HepG2 (cell line): Measurements from ENCODE around the gene H19. TPM values are rescaled to one million over a fixed set of nuclear protein-coding genes. Genes with fewer than 3 reads are reported as not detected.

Source experiments
- ARID2 ChIP-seq: sonication (generic); formaldehyde crosslinking; IDR thresholded peaks from 2 replicates; pipeline ENCODE4 v1.8.1; 2022; ENCODE audit warnings: mild to moderate bottlenecking, missing genetic modification reagents, borderline replicate concordance
- HDAC6 ChIP-seq: fragments of 200-600 bp; sonication (generic); IDR thresholded peaks from 2 replicates; pipeline ENCODE4 v1.7.0; 2017; ENCODE audit warnings: mild to moderate bottlenecking, antibody characterized with exemption, low read length, low read depth
- KAT2B ChIP-seq: fragments of 150-350 bp; IDR thresholded peaks from 2 replicates; pipeline ENCODE4 v1.6.1; 2014; ENCODE audit warnings: low read depth, low read length, borderline replicate concordance
- KDM2A ChIP-seq: sonication (generic); formaldehyde crosslinking; IDR thresholded peaks from 2 replicates; pipeline ENCODE4 v1.4.0; 2020; ENCODE audit warnings: low read depth, missing genetic modification reagents, borderline replicate concordance
- MED1 ChIP-seq: sonication (generic); formaldehyde crosslinking; IDR thresholded peaks from 2 replicates; pipeline ENCODE4 v1.4.0; 2020; ENCODE audit warnings: missing genetic modification reagents
- SAP130 ChIP-seq: IDR thresholded peaks from 2 replicates; pipeline ENCODE4 v1.6.1; 2016; ENCODE audit warnings: low read depth
- SMAD1 ChIP-seq: sonication (generic); formaldehyde crosslinking; IDR thresholded peaks from 2 replicates; pipeline ENCODE4 v1.4.0; 2020; ENCODE audit warnings: missing genetic modification reagents, low read depth, mild to moderate bottlenecking, borderline replicate concordance
- ZFP90 ChIP-seq: sonication (generic); formaldehyde crosslinking; IDR thresholded peaks from 2 replicates; pipeline ENCODE4 v1.8.0; 2022; ENCODE audit warnings: missing genetic modification reagents, mild to moderate bottlenecking, inconsistent platforms, borderline replicate concordance
- ZNF335 ChIP-seq: sonication (generic); formaldehyde crosslinking; IDR thresholded peaks from 2 replicates; pipeline ENCODE4 v1.4.0; 2020; ENCODE audit warnings: missing genetic modification reagents
- ZNF367 ChIP-seq: sonication (generic); formaldehyde crosslinking; IDR thresholded peaks from 2 replicates; pipeline ENCODE4 v1.4.0; 2020; ENCODE audit warnings: missing genetic modification reagents, borderline replicate concordance
- ZNF670 ChIP-seq: sonication (generic); formaldehyde crosslinking; IDR thresholded peaks from 2 replicates; pipeline ENCODE4 v1.8.0; 2022; ENCODE audit warnings: mild to moderate bottlenecking, missing genetic modification reagents, borderline replicate concordance
- polyA plus RNA-seq, 8 experiments: library from polyadenylated mRNA; depleted of rRNA in 3 of 8; stranded (reverse) in 7 of 8; unstranded in 1 of 8; fragments of >200 nt; fragmentation: Illumina TruSeq in 4 of 8; extraction: Trizol in 4 of 8; gene quantifications; 2 replicates each; pipeline versions ENCODE4 v1.2.1 to v1.2.3, GENCODE V29; 2011 to 2016; ENCODE audit warnings: low read depth in 4 of 8, missing spikeins in 1 of 8, mixed read lengths in 1 of 8; ENCODE audit not compliant: insufficient read depth in 1 of 8
- total RNA-seq, 5 experiments: library from RNA; depleted of rRNA; stranded (reverse); fragments of >200 nt; fragmentation: Illumina TruSeq; extraction: Trizol; gene quantifications; 2 replicates each; pipeline ENCODE4 v1.2.3, GENCODE V29; 2016; ENCODE audit warnings: low read depth in 1 of 5
- TF ChIP-seq, protein P1 (sequence below): sonication (generic); formaldehyde crosslinking; IDR thresholded peaks from 2 replicates; pipeline ENCODE4 v1.5.0; 2020; ENCODE audit warnings: missing genetic modification reagents
- TF ChIP-seq, protein P2 (sequence below): sonication (generic); formaldehyde crosslinking; IDR thresholded peaks from 2 replicates; pipeline ENCODE4 v1.5.0; 2020; ENCODE audit warnings: mild to moderate bottlenecking, missing genetic modification reagents
- TF ChIP-seq, protein P3 (sequence below): sonication (generic); formaldehyde crosslinking; IDR thresholded peaks from 2 replicates; pipeline ENCODE4 v1.8.0; 2022; ENCODE audit warnings: missing genetic modification reagents, mild to moderate bottlenecking, moderate library complexity, borderline replicate concordance
- TF ChIP-seq, protein P4 (sequence below): sonication (generic); formaldehyde crosslinking; IDR thresholded peaks from 2 replicates; pipeline ENCODE4 v1.5.1; 2020; ENCODE audit warnings: missing genetic modification reagents, mild to moderate bottlenecking, borderline replicate concordance
- TF ChIP-seq, protein P5 (sequence below): sonication (generic); formaldehyde crosslinking; IDR thresholded peaks from 2 replicates; pipeline ENCODE4 v1.5.0; 2020; ENCODE audit warnings: missing genetic modification reagents
- TF ChIP-seq, protein P6 (sequence below): IDR thresholded peaks from 2 replicates; pipeline ENCODE4 v1.6.1; 2016

H19 gene
- total and polyA plus RNA-seq, 2 of the 13 experiments (the other 11 are each of a cell fraction or from before 2014, with no cell fraction given) = 1.2 to 2.4 TPM

DNA sequence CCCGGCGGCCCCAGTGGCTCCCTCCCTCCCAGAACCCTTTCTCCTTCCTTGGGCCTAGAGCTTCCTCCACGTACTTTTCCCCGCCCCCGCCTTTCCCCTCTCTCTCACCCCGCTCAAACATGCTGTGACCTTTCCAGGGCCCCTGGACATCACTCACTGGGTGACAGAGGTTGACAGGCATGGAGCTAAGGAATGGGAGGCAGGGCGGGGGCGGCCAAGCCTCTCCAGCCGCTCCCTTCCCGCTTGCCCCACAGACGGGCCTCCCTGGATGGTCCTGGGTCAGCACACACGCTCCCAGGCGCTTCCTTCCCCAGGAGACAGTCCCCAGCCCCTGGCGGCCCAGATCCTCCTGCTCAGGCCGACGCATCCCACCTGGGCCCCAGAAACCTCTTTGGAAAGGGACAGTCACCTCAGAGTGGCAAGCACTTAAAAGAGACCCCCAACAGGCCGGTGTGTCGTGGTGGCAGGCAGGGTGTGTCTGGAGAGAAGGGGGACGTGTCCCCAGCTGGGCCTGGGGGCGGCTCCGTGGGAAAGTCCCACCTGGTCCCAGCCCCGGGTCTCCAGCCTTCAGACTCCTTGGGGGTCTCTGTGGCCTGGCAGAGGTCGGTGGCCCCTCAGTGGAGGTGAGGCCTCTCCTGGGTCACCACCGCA lies 8.8 kb downstream of the H19 start (continued):
- TF ChIP-seq, protein P1, sequence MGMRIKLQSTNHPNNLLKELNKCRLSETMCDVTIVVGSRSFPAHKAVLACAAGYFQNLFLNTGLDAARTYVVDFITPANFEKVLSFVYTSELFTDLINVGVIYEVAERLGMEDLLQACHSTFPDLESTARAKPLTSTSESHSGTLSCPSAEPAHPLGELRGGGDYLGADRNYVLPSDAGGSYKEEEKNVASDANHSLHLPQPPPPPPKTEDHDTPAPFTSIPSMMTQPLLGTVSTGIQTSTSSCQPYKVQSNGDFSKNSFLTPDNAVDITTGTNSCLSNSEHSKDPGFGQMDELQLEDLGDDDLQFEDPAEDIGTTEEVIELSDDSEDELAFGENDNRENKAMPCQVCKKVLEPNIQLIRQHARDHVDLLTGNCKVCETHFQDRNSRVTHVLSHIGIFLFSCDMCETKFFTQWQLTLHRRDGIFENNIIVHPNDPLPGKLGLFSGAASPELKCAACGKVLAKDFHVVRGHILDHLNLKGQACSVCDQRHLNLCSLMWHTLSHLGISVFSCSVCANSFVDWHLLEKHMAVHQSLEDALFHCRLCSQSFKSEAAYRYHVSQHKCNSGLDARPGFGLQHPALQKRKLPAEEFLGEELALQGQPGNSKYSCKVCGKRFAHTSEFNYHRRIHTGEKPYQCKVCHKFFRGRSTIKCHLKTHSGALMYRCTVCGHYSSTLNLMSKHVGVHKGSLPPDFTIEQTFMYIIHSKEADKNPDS (CRISPR knock-in tag) = no peak
- TF ChIP-seq, protein P2, sequence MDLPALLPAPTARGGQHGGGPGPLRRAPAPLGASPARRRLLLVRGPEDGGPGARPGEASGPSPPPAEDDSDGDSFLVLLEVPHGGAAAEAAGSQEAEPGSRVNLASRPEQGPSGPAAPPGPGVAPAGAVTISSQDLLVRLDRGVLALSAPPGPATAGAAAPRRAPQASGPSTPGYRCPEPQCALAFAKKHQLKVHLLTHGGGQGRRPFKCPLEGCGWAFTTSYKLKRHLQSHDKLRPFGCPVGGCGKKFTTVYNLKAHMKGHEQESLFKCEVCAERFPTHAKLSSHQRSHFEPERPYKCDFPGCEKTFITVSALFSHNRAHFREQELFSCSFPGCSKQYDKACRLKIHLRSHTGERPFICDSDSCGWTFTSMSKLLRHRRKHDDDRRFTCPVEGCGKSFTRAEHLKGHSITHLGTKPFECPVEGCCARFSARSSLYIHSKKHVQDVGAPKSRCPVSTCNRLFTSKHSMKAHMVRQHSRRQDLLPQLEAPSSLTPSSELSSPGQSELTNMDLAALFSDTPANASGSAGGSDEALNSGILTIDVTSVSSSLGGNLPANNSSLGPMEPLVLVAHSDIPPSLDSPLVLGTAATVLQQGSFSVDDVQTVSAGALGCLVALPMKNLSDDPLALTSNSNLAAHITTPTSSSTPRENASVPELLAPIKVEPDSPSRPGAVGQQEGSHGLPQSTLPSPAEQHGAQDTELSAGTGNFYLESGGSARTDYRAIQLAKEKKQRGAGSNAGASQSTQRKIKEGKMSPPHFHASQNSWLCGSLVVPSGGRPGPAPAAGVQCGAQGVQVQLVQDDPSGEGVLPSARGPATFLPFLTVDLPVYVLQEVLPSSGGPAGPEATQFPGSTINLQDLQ (CRISPR knock-in tag) = no peak
- peak; percentile 59; the same call in 1 of the 2 replicates for TF ChIP-seq SAP130 (CRISPR knock-in tag)
- TF ChIP-seq ZNF670 = no peak
- TF ChIP-seq, protein P3, sequence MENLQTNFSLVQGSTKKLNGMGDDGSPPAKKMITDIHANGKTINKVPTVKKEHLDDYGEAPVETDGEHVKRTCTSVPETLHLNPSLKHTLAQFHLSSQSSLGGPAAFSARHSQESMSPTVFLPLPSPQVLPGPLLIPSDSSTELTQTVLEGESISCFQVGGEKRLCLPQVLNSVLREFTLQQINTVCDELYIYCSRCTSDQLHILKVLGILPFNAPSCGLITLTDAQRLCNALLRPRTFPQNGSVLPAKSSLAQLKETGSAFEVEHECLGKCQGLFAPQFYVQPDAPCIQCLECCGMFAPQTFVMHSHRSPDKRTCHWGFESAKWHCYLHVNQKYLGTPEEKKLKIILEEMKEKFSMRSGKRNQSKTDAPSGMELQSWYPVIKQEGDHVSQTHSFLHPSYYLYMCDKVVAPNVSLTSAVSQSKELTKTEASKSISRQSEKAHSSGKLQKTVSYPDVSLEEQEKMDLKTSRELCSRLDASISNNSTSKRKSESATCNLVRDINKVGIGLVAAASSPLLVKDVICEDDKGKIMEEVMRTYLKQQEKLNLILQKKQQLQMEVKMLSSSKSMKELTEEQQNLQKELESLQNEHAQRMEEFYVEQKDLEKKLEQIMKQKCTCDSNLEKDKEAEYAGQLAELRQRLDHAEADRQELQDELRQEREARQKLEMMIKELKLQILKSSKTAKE (CRISPR knock-in tag) = no peak
- peak; percentile 87 for TF ChIP-seq MED1
- no peak for TF ChIP-seq HDAC6
- no peak for TF ChIP-seq ZNF367 (CRISPR knock-in tag)
- no peak for TF ChIP-seq KAT2B
- no peak for TF ChIP-seq ARID2 (CRISPR knock-in tag)
- TF ChIP-seq, protein P4, sequence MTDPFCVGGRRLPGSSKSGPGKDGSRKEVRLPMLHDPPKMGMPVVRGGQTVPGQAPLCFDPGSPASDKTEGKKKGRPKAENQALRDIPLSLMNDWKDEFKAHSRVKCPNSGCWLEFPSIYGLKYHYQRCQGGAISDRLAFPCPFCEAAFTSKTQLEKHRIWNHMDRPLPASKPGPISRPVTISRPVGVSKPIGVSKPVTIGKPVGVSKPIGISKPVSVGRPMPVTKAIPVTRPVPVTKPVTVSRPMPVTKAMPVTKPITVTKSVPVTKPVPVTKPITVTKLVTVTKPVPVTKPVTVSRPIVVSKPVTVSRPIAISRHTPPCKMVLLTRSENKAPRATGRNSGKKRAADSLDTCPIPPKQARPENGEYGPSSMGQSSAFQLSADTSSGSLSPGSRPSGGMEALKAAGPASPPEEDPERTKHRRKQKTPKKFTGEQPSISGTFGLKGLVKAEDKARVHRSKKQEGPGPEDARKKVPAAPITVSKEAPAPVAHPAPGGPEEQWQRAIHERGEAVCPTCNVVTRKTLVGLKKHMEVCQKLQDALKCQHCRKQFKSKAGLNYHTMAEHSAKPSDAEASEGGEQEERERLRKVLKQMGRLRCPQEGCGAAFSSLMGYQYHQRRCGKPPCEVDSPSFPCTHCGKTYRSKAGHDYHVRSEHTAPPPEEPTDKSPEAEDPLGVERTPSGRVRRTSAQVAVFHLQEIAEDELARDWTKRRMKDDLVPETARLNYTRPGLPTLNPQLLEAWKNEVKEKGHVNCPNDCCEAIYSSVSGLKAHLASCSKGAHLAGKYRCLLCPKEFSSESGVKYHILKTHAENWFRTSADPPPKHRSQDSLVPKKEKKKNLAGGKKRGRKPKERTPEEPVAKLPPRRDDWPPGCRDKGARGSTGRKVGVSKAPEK (CRISPR knock-in tag) = no peak
- TF ChIP-seq, protein P5, sequence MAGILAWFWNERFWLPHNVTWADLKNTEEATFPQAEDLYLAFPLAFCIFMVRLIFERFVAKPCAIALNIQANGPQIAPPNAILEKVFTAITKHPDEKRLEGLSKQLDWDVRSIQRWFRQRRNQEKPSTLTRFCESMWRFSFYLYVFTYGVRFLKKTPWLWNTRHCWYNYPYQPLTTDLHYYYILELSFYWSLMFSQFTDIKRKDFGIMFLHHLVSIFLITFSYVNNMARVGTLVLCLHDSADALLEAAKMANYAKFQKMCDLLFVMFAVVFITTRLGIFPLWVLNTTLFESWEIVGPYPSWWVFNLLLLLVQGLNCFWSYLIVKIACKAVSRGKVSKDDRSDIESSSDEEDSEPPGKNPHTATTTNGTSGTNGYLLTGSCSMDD (CRISPR knock-in tag) = no peak
- TF ChIP-seq ZFP90 (CRISPR knock-in tag) = no peak
- peak; percentile 17; the same call in 1 of the 2 replicates for TF ChIP-seq KDM2A
- TF ChIP-seq, protein P6, sequence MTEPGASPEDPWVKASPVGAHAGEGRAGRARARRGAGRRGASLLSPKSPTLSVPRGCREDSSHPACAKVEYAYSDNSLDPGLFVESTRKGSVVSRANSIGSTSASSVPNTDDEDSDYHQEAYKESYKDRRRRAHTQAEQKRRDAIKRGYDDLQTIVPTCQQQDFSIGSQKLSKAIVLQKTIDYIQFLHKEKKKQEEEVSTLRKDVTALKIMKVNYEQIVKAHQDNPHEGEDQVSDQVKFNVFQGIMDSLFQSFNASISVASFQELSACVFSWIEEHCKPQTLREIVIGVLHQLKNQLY = no peak
- no peak for TF ChIP-seq ZNF335
- no peak for TF ChIP-seq SMAD1 (CRISPR knock-in tag)
